Measurements from ENCODE around the gene TSGA10IP. TPM values are rescaled to one million over a fixed set of nuclear protein-coding genes. Genes with fewer than 3 reads are reported as not detected.

The TSGA10IP gene
- total RNA-seq, 1 donor from 2014 or later = not detected

DNA sequence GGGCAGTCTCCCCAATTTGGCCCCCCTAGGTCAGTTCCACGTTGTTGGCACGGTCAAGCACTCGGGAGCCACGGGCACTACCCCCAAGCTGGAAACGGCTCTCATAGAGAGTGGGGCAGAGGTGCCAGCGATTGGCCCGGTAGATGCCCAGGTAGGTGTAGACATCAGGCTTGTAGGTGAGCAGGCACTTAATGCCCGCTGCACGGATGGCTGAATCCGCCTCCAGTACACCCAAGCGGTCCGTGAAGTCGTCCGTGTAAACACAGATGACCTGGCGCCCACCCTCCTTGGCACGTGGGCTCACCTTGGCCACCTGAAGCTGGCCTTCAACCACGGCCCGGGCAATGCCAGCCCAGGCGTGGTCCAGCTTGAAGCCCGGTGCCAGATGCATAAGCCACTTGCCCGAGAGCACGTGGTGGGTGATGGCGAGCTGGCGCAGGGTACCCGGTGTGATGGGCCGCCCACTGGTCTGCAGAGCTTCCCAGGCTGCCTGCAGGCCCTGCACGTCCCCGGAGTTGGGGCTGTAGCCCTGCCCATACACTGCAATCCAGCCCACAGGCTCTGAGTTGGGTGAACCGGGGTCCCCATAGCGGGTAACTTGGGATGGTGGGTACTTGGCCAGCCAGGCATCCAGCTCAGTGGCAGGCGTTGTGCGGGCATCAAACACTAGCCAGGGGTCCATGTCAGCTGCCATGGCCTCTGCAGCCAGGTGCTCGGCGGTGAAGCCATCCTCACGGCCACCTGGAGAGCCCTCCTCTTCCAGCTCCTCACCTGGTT is 27.7 kb upstream of the TSGA10IP start:
- DNase-seq (ENCODE audit: low spot score) = no peak

DNA sequence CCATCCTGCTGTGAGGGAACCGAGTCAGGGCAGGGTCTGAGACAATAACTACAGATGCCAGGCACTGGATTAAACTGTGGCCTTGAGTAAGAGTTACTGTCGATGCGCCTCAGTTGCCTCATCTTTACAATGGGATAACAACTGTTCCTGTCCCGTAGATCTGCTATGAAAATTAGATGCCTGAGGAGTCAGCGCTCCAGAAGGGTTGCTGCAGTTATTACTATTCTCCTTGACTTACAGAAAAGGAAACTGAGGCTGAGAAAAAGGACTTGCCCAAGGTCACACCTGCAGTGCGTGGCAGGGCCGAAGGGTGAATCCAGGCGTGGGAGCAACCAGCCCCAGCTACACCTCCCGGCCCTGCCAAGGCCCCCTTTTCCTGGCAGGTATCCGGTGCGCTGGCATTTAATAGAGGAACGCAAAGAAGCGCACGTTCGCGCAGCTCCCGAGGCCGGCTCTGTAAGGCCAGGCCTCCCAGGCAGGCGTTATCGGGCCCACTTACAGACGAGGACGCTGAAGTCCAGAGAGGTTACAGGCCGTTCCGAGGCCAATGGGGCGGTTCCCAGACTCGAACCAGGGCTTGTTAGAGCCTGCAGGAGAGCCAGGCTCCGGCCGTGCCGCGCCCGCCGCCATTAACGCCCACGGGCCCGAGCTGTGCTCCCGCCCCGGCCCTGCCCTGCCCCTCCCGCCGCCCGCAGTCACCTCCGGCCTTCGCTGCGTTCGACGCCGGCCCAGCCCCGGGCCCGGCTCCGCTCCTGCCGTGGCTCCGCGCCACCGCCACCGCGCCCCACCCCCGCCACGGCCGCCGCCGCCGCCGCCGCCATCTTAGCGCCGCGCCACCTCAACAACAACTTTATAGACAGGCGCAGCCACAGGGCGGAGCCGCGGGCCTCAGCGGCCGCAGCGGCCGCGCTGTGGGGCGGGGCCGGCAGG is 26.8 kb upstream of the TSGA10IP start, which contains the start of gene C11orf68:
Gene C11orf68 (minus strand): TSS at position 852 of the 930 bp plus-strand sequence. CDS start 31 bp downstream, at position 821.
- DNase-seq (ENCODE audit: low spot score) = no peak

DNA sequence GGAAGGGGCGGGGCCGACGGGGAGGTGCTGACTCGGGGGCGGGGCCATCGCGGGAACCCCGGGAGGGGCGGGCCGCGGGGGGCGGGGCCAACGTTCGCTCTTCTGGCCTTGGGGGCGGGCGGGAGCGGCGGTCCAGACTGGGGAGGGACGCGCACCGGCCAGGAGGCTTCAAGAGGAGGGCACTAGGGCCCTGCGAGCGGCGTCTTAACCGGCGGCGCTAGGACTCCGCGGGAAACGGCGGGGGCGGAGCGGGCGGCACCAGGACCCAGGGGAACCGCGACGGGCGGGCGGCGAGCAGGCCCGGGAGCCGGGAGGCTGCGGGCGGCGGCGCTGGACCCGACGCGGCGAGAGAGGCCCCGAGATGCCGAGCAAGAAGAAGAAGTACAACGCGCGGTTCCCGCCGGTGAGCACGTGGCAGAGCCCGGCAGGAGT is 26.1 kb upstream of the TSGA10IP start, which contains the start of gene DRAP1:
Gene DRAP1 (plus strand): TSS at position 286 of the 432 bp plus-strand sequence. CDS start 76 bp downstream, at position 362.
- DNase-seq (ENCODE audit: low spot score) = peak; percentile 100

DNA sequence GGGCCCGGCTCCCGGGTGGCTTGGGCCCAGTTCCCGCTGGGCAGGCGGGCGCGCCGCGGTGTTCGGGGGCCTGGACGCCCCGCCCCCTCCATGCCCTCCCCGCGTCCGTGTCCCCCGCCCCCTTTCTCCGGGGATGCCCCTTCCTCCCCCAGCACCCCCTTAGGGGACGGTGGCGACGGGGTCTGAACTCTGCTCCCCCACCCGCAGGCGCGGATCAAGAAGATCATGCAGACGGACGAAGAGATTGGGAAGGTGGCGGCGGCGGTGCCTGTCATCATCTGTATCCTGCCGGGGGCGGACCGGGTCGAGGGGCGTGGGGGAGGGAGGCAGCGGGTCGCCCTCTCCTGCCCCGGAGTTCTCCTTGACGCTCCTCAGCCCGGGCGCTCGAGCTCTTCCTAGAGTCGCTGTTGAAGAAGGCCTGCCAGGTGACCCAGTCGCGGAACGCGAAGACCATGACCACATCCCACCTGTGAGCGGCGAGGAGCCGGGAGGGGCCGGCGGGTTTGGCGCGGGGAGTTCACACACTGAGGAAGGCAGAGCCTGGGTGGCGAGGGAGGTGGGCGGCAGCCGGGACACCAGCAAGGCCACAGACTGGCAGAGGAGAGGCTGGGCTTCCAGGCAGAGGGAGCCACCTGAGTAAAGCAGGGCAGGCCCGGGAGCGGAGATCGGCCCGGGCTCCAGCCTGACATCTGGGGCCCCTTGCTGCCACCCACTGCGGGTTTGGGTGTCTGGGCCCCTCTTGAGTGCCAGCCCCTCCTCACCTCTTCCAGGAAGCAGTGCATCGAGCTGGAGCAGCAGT is 25.5 kb upstream of the TSGA10IP start:
- DNase-seq (ENCODE audit: low spot score) = no peak

DNA sequence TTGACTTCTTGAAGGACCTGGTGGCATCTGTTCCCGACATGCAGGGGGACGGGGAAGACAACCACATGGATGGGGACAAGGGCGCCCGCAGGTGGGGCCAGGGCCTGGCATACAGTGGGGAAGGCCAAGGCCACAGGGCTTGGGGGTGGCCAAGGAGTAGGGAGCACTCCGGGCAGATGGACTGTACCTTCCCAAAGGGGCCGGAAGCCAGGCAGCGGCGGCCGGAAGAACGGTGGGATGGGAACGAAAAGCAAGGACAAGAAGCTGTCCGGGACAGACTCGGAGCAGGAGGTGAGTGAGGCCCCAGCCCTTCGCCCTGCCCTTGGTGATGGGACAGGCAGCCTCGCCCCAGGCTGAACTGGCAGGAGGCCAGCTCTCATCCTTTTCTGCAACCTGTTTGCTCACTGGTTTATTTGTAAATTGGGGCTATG is 24.9 kb upstream of the TSGA10IP start:
- no peak for DNase-seq (ENCODE audit: low spot score)

DNA sequence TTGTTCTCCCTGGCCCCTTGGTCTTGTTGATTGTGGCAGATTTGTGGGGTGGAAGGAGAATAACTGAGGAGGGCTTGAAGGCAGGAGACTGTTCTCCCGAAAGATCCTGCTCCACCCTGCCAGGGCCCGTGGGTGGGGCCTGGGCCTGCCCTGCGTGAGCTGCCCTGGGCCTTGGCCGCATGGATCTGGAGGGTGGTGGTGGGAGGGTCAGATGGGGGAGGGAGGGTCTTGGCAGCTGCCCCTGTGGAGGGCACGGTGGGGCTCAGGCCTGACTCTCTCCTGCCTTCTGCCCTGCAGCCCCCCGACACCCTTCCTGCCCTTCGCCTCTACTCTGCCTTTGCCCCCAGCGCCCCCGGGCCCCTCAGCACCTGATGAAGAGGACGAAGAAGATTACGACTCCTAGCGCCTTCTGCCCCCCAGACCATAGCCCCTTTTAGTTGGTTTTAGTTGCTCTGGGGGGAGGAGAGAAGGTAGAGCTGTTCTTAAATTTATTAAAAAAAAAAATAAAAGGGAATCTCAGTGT is 24.2 kb upstream of the TSGA10IP start:
- no peak for DNase-seq (ENCODE audit: low spot score)

DNA sequence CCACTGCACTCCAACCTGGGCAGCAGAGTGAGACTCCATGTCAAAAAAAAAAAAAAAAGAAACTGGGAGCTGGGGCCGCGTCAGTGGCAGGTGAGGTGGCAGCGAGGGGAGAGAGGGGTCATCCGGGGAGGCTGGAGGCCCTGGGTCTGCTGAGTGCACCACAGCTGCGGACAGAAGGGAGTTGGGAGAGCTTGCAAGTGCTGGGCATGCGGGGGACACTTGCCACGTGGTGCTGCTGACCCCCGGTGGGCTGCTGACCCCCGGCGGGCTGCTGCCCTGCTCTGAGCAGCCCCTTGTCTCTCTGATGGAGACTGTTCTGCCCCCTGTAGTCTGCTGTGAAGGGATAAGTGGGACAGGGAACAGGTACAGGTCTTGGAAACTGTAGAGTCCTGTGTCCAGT is 23.4 kb upstream of the TSGA10IP start:
- DNase-seq (ENCODE audit: low spot score) = no peak

DNA sequence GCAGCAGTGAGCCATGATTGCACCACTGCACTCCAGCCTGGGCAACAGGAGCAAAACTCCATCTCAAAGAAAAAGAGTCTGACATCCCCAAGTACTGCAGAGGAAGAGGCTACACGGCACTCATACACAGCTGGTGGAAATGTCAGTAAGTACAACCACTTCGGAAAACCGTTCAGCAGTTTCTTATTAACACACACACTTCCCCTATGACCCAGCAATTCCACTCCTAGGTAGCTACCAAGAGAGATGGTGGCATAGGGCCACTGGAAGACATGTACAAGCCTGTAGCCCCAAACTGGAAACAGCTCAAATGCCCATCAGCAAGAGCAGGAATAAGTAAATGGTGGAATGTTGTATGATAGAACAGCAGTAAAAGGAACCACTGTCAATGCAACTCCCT is 22.7 kb upstream of the TSGA10IP start:
- DNase-seq (ENCODE audit: low spot score) = no peak

DNA sequence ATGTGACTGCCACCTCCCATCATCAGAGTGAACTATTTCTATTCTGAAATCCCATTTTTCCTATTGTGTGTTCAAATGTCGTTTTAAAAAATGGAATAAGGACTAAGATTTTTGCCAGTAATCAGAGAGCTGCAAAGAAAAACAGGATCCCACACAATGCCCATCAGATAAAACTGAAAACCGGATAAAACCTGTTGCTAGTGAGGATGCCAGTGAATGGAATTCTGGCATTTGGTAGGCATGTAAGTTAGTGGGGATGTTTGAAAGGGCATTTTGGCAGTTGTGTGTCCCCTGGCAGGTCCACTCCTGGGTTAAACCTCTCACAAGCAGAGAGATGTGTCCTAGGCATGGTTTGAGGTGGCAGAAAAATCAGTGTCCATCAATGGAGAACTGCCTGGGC is 19.9 kb upstream of the TSGA10IP start:
- no peak for DNase-seq (ENCODE audit: low spot score)

DNA sequence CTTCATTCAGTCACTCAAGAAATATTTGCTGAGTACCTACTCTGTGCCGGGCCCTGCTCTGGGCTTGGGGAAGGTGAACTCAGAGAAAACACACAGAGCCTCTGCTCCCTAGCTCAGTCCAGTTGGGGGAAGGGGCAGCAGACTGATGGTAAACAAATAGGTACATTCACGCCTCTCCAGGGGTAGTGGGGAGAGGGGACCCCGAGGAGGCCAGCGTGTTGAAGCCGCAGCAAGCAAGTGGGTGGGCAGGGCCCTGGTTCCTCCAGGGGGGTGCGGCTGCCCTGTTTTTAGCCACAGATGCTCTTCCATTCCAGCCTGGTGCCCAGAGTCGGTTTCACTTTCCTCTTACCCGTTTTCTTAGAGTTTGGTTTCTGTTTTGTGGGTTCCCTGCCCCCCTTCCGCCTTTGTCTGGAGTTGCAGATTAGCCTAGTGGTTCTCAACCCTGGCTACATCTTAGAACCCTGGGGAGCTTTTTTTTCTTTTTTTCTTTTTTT is 17.3 kb upstream of the TSGA10IP start:
- DNase-seq (ENCODE audit: low spot score) = no peak

DNA sequence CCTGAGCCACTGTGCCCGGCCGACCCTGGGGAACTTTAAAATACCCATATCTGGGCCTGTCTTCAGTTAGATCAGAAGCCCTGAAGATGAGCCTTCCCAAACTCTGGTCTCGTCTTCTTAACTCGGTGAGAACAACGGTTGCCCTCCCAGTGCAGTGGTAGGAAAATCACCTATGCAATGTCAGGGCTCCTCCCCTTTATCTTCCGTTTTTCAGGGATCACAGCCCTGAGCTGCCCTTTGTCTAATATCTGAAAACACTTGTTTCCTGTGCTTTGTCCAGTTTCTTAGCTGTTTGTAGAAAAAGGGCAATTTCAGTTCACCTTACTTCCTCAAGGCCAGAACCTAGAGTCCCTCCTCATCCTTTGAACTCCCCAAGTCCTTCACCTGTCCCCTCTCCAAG is 16.6 kb upstream of the TSGA10IP start:
- DNase-seq (ENCODE audit: low spot score) = no peak

DNA sequence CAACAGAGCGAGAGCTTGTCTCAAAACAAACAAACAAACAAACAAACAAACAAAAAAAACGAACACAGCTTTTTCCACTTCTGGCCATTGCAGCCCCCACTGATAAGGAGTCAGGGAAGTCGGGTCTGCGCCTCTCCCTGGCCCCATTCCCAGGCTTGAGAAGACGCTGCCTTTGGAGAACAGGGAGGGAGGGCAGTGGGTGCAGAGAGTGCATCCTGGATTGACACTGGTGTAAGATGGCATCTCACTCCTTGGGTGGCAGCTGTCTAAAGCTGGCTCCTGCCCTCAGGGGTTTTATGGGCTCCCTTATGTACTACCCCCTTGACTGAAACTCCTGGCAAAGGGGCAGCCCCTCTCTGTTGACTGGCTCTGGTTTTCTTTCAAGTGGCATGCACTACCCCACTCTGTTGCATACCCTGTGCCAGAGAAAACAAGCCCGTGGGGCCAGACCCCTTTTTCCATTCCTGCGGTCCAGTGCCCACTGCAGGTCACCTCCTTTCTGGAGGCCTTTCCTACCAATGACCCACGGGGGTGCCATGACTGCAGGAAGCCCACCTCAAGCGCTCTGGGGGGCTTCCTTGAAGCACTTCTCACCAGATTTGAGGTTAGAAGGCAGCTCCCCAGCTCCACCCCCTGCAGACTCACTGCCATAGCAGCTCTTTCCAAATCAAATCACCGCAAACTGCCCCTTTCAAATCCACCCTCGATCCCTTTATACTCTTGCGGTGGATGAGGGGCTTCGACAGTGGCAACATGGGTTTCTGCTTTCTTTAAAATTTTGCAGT is 13.3 kb upstream of the TSGA10IP start:
- no peak for DNase-seq (ENCODE audit: low spot score)

DNA sequence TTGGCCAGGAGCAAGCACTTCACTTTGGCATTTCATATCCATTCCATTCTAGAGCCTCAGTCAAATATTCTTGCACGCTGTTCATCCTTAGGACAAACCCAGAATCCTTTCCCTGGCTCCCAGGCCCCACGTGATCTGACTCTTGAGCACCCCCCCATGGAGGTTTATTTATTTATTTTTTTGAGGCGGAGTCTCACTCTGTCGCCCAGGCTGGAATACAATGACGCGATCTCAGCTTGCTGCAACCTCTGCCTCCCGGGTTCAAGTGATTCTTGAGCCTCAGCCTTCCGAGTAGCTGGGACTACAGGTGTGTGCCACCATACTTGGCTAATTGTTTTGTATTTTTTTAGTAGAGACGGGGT is 12.7 kb upstream of the TSGA10IP start:
- DNase-seq (ENCODE audit: low spot score) = no peak

DNA sequence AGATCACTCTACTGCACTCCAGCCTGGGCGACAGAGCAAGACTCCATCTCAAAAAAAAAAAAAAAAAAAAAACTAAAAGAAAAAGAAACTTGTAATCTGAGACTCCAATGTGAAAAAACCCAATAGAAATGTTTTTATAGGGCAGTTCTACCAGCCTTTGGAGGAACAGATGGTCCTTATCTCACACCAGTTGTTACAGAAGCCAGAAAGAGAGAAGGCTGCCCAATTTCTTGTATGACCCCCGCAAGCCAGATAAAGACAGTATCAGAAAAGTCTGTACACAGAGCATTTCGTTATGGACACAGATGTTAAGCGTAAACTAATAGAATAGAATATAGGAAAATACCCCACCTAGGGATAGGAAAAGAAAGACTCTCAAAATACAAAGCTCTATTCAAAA is 11.3 kb upstream of the TSGA10IP start:
- no peak for DNase-seq (ENCODE audit: low spot score)

DNA sequence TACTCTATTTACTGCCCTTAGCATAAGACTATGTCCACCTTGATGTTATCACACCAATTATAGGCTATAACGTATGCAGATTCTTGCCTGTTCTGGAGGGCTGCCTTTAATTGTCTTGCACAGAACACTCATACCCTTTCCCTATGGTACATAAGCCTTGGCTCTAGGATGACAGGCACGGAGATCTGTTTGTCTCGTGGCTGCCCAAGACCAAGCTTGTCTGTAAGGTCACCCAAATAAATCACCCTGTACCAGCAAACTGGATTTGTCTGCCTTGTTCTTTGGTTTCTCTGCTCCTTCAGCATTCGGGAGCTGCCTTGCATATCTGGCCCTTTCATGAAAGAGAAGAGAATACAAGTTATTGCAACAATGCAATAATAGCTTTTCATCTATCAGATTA is 7.5 kb upstream of the TSGA10IP start:
- no peak for DNase-seq (ENCODE audit: low spot score)

DNA sequence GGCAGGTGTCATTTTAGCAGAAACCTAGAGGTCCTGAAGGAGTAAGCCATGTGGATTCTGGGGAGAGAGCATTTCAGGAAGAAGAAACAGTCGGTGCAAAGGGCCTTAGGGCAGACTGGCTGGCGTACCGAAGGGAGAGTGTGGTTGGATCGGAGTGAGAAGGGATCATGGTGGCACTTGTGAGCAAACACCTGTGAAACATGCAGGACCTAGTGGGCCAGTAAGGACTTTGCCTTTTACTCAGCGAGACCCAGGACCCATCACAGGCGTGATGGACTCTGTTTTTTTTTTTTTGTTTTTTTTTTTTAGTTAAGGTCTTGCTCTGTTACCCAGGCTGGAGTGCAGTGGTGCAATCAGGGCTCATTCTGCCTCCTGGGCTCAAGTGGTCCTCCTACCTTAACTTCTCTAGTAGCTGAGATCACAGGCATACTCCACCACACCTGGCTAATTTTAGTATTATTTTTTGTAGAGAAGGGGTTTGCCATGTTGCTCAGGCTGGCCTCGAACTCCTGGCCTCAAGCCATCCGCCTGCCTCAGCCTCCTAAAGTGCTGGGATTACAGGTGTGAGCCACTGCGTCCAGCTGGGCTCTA is 3.5 kb upstream of the TSGA10IP start:
- DNase-seq (ENCODE audit: low spot score) = no peak

DNA sequence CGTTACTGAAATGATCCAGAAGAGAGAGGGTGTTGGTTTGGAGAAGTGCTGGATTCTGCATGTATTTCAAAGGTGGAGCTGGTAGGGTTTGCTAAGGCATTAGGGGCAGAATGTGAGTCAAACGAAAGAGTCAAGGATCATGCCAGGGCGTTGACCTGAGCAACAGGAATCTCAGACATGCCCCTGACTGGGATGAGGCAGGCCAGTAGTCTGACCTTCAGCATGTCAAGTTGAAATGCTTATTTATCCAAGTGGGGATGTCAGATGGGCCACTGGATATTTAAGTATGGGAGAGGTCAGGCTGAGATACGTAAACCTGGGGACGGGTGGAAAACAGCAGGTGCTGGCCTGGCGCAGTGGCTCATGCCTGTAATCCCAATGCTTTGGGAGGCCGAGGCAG is 2.7 kb upstream of the TSGA10IP start:
- DNase-seq (ENCODE audit: low spot score) = no peak

DNA sequence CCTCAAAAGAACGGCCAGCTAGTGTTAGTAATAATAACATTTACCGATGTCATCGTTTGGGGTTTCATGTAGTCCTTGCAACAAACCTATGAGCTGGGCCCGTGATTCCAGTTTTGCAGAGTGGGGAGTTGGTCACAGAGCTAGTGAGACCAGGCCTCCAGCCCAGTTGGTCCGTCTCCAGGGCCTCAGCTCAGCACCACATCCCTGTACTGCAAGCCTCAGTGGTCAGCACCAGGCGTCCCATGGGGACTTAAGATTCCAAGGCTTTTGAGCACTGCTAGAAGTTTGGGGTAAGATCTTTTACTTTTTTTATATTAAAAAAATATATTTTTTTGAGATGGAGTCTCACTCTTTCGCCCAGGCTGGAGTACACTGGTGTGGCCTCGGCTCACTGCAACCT is 1.1 kb upstream of the TSGA10IP start:
- DNase-seq (ENCODE audit: low spot score) = no peak

DNA sequence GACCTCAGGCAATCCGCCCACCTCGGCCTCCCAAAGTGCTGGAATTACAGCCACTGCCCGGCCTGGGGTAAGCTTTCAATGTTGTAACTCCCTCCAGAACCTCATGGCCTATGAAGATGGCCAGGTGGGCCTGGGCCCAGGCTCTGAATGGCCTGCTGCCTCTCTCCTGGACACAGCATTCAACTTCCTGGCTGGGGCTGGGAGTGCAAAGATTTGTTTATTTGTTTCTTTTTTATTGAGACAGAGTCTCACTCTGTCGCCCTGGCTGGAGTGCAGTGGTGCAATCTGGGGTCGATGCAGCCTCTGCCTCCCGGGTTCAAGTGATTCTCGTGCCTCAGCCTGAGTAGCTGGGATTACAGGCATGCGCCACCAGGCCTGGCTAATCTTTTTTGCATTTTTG is 513 bp upstream of the TSGA10IP start:
- no peak for DNase-seq (ENCODE audit: low spot score)
